Measurements from ENCODE around the gene TOMT.

DNA sequence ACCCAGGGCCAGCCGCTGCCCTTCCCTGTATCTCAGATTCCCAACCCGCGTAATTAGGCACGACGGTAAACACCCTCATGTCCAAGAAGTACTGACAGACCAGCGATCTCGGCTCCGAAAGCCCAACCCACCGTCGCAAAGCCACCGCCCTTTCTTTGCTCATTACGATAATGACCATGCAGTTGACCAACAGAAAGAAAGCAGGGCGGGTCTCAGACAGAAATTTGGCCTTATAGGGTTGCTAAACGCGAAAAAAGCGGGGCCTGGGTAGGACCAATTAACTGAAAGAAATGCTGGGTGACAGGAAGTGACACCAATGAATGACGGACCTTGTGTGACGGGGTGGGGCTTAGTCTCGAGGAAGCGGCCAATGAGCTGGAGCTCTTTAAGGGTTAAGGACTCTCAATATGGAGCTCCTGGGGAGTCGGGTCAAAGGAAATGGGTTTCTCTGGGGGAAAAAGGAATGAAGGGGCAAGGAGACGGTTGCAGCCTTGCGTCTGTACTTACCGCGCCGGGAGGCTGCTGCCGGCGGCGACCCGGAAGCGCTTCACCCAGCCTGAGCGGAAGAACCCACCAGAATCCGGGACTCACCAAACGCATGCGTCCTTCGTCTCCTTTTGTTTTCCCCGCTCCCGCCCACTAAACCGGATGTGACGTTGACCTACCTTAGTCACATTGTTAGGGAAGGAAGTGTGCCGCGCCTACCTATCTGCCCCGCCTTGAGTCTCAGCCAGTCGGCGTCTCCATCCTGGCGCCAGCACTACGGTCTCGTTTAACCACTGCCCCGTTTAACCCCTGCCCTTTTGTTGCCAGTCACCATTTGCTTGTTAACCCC, 6.6 kb downstream of the TOMT start, which contains the start of gene ANAPC15:
- peak; percentile 83 for TF ChIP-seq POLR2A (IDR thresholded peaks at IDR 0.05; ENCODE audit: low read depth, low read length)
- no peak for TF ChIP-seq CTCF (conservative IDR thresholded peaks at IDR 0.05; ENCODE audit: low read depth, low read length)

All from IMR-90 (cell line).